Pancreas (tissue), 10 donors: ENCODE results near the gene SYNGR1. TPM values are rescaled to one million over a fixed set of nuclear protein-coding genes. Genes with fewer than 3 reads are reported as not detected.
A peak's percentile ranks its signal among the peaks of the same experiment; 100 is the strongest.

ENCODE experiments used
- ATAC-seq, 4 donors: fragments of 200-7000 bp; cut with Tn5 transposase; one replicate each; pipeline versions ENCODE4 v1.8.0 to v1.9.1; 2020; ENCODE audit warnings: mild to moderate bottlenecking in 4 of 4, moderate library complexity in 4 of 4
- DNase-seq, 6 donors: peaks; one replicate each; pipeline ENCODE4 v3.0.0-alpha.2; 2020
- FAIRE-seq: peaks from 2 replicates; lab custom pipeline; 2012; peaks lifted over from hg19 to GRCh38; lab: Jason Lieb, UNC
- H3K27ac ChIP-seq, 4 donors: fragments of 200-600 bp; sonication (generic); 1 replicate in 3 of 4; 2 replicates in 1 of 4; pipeline versions ENCODE4 v1.5.0 to v1.8.0; 2020
- H3K27me3 ChIP-seq, 4 donors: fragments of 200-600 bp; one replicate each; pipeline ENCODE4 v1.8.0; 2021
- H3K36me3 ChIP-seq, 3 donors: fragments of 200-600 bp; sonication (generic) in 1 of 3; one replicate each; pipeline versions ENCODE4 v1.5.0 to v1.8.0; 2020 to 2021
- H3K4me1 ChIP-seq, 3 donors: fragments of 200-600 bp; one replicate each; pipeline ENCODE4 v1.8.0; 2021
- H3K4me3 ChIP-seq, 4 donors: fragments of 200-600 bp; sonication (generic) in 2 of 4; one replicate each; pipeline versions ENCODE4 v1.5.0 to v1.8.0; 2020 to 2021
- H3K9me3 ChIP-seq, 4 donors: fragments of 200-600 bp; one replicate each; pipeline ENCODE4 v1.8.0; 2021
- WGBS, 2 donors: extraction: QIAGEN DNeasy Blood & Tissue Kit; methylation state at CpG; one replicate each; pipeline ENCODE4 v1.1.7; 2013; 5-methylcytosine and 5-hydroxymethylcytosine counted together
- intact Hi-C, 3 donors: fragments of 100-400 bp; cut with DNase I; formaldehyde crosslinking; loops; one replicate each; pipeline versions ENCODE4 v1.11.1 to v1.14.2; 2022
- polyA plus RNA-seq, 2 donors: library from polyadenylated mRNA; stranded (reverse); fragments of 200-250 nt; gene quantifications; one replicate each; pipeline ENCODE4 v1.2.3, GENCODE V29; 2013
- total RNA-seq, 6 donors: library from RNA; stranded (reverse); fragmentation: NEBNext Ultra II Directional in 4 of 6; extraction: Animal tissue kit (Norgen Biotek cat#: 25700) in 4 of 6; gene quantifications; one replicate each; pipeline versions ENCODE4 v1.2.1 to v1.2.4, GENCODE V29; 2021 to 2023
- TF ChIP-seq, protein P1 (sequence below), 4 donors: fragments of 200-600 bp; sonication (generic) in 3 of 4; IDR thresholded peaks; one replicate each; pipeline versions ENCODE4 v1.5.0 to v1.8.0; 2021; ENCODE audit warnings: antibody characterized with exemption in 4 of 4
- donor health status: healthy with polysubstance abuse.
- donor health status: DM: no; HTN: no; CAD: no; lungs with moderate emphysema.
- donor health status: DM: no; HTN: no; CAD: no.
- donor health status: control.
- donor health status: control.
- donor health status: Bipolar disorder and iron deficiency.
- donor health status: DM: yes; HTN: yes; CAD: no.
- donor health status: DM: no; HTN: no; CAD: no.
- donor health status: DM: no; HTN: no; CAD: no.
- donor health status: DM: yes; HTN: yes; CAD: no.

SYNGR1 gene
- total and polyA plus RNA-seq, 8 donors = 12.2 to 26.8 (median 16.5) TPM

DNA sequence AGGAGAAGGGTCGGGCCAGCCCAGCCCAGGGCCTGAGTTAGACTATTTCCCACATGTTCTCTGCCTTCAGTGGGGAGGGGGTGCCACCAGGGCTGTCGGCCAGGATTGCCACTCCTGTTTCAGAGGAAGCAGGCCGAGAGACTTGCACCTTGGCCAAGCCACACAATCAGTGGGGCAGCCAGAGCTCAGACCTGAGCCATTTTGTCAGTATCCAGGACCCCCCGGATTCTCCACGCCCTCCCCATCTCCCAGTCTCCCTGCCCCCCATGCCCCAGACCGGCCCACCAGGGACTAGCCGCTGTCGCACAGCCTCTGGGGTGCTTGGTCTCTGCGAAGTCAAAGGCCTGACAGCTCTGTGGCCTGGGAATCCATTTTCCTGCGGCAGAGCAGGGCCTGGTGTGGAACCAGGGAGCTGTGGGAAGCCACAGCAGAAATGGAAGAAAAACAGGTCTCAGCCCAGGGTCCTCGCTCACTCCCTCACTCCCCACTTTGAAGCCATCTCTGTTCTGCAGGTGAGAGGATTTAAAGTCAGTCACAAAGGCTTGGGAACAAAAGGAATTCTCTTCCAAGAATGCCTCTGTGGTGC is 81.5 kb downstream of the SYNGR1 start:
- Histone ChIP-seq H3K36me3 (peaks cover 0 to 54% (median 6%) of the 10 kb centered on the region in 3 donors), H3K4me1 (no peaks in the 10 kb centered on the region), H3K9me3 (no peaks in the 10 kb centered on the region), H3K27ac (peak overlapping the region in 2 of 4 donors; percentile 33 to 57), H3K4me3 (no peak overlapping the region), H3K27me3 (no peaks in the 10 kb centered on the region)
- ATAC-seq = no peak
- no peak for DNase-seq
- WGBS, 2 donors = 80 to 86% methylated on average over 10 to 11 of the region's 11 CpGs
- intact Hi-C loops = no loop called here
- TF ChIP-seq, protein P1, sequence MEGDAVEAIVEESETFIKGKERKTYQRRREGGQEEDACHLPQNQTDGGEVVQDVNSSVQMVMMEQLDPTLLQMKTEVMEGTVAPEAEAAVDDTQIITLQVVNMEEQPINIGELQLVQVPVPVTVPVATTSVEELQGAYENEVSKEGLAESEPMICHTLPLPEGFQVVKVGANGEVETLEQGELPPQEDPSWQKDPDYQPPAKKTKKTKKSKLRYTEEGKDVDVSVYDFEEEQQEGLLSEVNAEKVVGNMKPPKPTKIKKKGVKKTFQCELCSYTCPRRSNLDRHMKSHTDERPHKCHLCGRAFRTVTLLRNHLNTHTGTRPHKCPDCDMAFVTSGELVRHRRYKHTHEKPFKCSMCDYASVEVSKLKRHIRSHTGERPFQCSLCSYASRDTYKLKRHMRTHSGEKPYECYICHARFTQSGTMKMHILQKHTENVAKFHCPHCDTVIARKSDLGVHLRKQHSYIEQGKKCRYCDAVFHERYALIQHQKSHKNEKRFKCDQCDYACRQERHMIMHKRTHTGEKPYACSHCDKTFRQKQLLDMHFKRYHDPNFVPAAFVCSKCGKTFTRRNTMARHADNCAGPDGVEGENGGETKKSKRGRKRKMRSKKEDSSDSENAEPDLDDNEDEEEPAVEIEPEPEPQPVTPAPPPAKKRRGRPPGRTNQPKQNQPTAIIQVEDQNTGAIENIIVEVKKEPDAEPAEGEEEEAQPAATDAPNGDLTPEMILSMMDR (IDR thresholded peaks at IDR 0.05) = no peak
- no peak for FAIRE-seq

DNA sequence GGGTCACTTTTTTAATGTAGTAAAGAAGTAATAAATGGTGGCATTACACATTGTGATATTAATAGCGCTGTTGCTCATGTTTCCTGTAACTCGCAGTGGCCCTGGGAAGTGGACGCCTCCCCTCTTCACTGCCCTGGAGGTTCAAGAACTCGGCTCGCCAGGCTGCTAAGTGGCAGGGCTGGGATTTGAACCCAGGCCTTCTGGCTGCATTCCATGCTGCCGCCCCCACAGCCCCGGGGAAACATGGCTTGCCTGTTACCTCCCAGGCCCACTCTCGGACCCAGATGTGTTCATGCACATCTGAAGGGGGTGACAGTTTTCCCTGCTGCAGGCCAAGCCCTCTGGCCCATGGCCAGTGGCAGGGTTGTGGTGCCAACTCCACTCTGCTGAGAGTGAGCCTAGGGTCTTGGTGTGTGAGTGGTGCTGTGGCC is 82.0 kb downstream of the SYNGR1 start:
- ATAC-seq = peak in 2 of 4 donors; percentile 20 to 45
- H3K9me3 ChIP-seq = no peaks in the 10 kb centered on the region
- no peak overlapping the region for H3K4me3 ChIP-seq
- 79% methylated on average over 8 of the region's 8 CpGs for WGBS, 2 donors
- H3K27ac ChIP-seq = peak overlapping the region in 1 of 4 donors; percentile 57
- peaks cover 0 to 49% (median 6%) of the 10 kb centered on the region in 3 donors for H3K36me3 ChIP-seq
- intact Hi-C loops = no loop called here
- H3K4me1 ChIP-seq = no peaks in the 10 kb centered on the region
- DNase-seq = no peak
- TF ChIP-seq, protein P1 (IDR thresholded peaks at IDR 0.05) = no peak
- no peaks in the 10 kb centered on the region for H3K27me3 ChIP-seq
- no peak for FAIRE-seq

- peak overlapping the region in 1 of 4 donors; percentile 50 for H3K27ac ChIP-seq
- FAIRE-seq (no peak), DNase-seq (peak in 1 of 6 donors; percentile 48), ATAC-seq (no peak)
- H3K27me3 ChIP-seq = no peaks in the 10 kb centered on the region
- WGBS, 2 donors = 90 to 94% methylated on average over 10 of the region's 10 CpGs
- no peaks in the 10 kb centered on the region for H3K9me3 ChIP-seq
- H3K36me3 ChIP-seq = peaks cover 0 to 43% (median under 1%) of the 10 kb centered on the region in 3 donors
- intact Hi-C loops = no loop called here
- TF ChIP-seq, protein P1 (IDR thresholded peaks at IDR 0.05) = no peak
- H3K4me1 ChIP-seq = peaks cover 0 to 1% (median 0%) of the 10 kb centered on the region in 3 donors
- no peak overlapping the region for H3K4me3 ChIP-seq
Measured at GRCh38 chr22:39432361-39432811, 82.6 kb downstream of the SYNGR1 start.

DNA sequence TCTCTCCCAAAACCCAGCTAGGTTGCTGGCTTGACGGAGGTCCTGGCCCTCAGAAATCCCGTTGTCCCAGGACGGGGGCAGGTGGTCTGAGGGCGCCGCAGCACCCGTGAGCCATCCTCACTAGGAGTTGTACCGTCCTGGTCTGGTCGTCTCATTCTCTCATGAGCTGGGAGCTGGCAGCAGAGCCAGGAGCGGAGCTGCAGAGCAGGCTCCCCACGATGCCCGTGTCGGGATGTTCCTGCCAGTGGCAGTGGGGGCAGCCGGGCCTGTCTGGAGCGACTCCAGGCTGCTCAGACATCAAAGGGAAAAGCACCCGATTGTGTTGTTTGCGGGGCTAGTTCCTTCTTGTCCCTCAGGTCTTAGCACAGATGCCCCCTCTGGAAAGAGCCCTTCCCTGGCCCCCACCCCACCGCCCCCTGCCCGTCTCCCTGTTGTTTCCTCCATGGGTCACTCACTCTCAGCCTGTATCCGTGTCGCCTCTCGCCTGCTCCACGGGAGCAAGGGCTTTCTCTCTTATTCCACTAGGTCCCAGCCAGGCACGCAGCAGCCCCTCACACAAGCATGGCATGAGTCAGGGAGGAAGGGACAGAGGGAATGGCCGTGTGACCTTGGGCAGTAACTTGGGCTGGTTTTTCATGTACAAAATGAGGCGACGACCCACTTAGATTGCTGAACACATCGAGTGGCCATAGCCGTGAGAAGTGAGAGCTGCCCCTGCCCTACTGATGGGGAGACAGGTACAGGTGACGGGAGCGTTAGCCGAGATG is 83.9 kb downstream of the SYNGR1 start:
- H3K27me3 ChIP-seq = no peaks in the 10 kb centered on the region
- H3K9me3 ChIP-seq = no peaks in the 10 kb centered on the region
- no peak overlapping the region for H3K4me3 ChIP-seq
- 84 to 87% methylated on average over 30 to 31 of the region's 31 CpGs for whole genome bisulfite sequencing, 2 donors
- ATAC-seq (no peak), FAIRE-seq (no peak), DNase-seq (peak in 1 of 6 donors; percentile 40)
- intact Hi-C loops = no loop called here
- no peak overlapping the region for H3K27ac ChIP-seq
- peaks cover 0 to 5% (median 3%) of the 10 kb centered on the region in 3 donors for H3K4me1 ChIP-seq
- H3K36me3 ChIP-seq = peaks cover 0 to 32% (median 0%) of the 10 kb centered on the region in 3 donors
- TF ChIP-seq, protein P1 (IDR thresholded peaks at IDR 0.05) = no peak
